Measurements from ENCODE around the gene ZNF512. TPM values are rescaled to one million over a fixed set of nuclear protein-coding genes. Genes with fewer than 3 reads are reported as not detected.
"Not testable (repeated sequence)": the region's sequence is repeated elsewhere in the genome, so short reads cannot be mapped to it uniquely, and the experiment has no call there.

The ZNF512 gene, protein sequence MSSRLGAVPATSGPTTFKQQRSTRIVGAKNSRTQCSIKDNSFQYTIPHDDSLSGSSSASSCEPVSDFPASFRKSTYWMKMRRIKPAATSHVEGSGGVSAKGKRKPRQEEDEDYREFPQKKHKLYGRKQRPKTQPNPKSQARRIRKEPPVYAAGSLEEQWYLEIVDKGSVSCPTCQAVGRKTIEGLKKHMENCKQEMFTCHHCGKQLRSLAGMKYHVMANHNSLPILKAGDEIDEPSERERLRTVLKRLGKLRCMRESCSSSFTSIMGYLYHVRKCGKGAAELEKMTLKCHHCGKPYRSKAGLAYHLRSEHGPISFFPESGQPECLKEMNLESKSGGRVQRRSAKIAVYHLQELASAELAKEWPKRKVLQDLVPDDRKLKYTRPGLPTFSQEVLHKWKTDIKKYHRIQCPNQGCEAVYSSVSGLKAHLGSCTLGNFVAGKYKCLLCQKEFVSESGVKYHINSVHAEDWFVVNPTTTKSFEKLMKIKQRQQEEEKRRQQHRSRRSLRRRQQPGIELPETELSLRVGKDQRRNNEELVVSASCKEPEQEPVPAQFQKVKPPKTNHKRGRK
- polyA plus RNA-seq (ENCODE audit: insufficient read length in 4 of 4) = 10 to 100 TPM; 67.0 to 84.2 (median 80.5) TPM

DNA sequence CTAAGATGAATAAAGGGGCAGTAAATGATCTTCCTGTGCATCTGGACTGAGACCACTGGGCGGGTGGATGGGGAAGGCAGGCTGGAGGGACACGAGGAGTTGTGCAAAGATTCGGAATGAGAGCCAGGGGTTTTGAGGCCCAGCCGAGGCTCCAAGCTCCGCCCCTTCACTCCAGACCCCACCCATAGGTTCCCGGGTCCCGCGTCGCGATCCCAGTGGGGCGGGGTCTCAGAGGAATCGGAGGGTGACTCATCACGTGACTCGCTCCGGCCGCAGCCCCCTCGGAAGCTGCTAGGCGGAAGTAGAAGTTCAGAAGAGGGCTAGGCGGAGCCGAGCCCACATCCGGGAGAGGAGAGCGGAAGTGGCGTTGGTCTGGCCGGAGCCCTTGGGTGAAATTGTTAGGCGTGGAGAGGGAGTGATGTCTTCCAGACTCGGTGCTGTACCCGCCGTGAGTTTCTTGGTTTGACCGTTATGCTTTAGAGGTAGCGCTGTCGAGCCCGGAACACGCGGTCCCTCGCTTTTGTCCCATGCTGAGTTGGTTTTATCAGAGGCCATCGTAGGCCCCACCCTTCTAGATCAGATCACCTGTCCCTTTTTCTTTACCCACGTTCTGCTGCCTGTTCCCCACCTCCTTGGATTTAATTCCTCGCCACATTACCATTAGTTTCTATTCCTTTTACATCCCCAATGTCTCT, at the start of gene ZNF512:
Gene ZNF512, plus strand, starts transcription at position 348 of the 695 bp plus-strand sequence. Its CDS starts 71 bp downstream, at position 419.
- DNase-seq (ENCODE audit: low read depth in 4 of 4, low spot score in 3 of 4) = peak; percentile 76 to 85 (median 80)

DNA sequence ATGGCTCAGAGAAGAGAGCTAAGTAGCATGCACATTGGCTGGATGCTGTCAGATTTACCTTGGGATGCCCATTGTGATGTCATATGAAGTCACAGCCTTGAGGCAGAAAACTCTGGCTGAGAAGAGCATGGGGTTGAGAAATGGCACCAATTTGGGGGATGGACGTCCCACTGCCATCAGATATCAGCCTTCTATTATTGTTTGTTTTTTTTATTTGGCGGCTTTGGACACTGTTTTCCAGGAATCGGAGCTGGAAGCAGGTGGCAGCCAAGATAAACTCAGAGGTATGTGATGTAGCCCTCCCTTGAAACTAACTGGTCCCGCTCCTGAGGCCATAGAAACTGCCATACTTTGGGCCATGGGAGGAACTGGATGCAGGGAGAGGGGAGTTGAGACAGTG, 45.6 kb upstream of the ZNF512 start:
- no peak for DNase-seq (ENCODE audit: low read depth in 4 of 4, low spot score in 3 of 4)

GRCh38 chr2:27538839-27539450, 43.9 kb upstream of the ZNF512 start:
- DNase-seq (ENCODE audit: low read depth in 4 of 4, low spot score in 3 of 4) = not testable (repeated sequence)

GRCh38 chr2:27539649-27540048, 43.2 kb upstream of the ZNF512 start:
- DNase-seq (ENCODE audit: low read depth in 4 of 4, low spot score in 3 of 4) = not testable (repeated sequence)

- no peak for DNase-seq (ENCODE audit: low read depth in 4 of 4, low spot score in 3 of 4)
Measured at GRCh38 chr2:27544143-27544821, 38.6 kb upstream of the ZNF512 start.

DNA sequence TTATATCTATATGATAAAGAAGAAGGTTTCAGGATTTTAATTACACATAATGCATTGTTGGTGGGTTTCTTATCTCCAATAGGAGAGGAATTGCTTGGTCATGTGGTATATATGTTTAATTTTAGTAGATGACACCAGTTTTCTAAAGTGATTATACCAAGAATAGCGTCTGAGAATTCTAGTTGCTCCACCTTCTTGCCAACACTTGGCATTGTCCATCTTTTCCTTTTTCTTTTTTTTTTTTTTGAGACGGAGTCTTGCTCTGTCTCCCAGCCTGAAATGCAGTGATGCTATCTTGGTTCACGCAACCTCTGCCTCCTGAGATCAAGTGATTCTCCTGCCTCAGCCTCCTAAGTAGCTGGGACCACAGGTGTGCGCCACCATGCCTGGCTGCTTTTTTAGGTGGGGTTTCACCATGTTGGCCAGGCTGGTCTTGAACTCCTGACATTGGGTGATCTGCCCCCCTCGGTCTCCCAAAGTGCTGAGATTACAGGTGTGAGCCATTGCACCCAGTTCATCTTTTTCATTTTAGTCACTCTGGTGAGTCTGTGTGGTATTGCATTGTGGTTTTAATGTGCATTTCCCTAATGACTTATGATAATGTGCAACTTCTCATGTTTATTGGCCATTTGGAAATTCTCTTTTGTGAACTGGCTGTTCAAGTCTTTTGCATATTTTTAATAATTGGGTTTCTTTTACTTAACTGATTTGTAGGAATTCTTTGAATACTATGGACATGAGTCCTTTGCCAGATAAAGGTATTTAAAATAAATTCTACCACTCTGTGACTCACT, 37.3 kb upstream of the ZNF512 start:
- no peak for DNase-seq (ENCODE audit: low read depth in 4 of 4, low spot score in 3 of 4)

DNA sequence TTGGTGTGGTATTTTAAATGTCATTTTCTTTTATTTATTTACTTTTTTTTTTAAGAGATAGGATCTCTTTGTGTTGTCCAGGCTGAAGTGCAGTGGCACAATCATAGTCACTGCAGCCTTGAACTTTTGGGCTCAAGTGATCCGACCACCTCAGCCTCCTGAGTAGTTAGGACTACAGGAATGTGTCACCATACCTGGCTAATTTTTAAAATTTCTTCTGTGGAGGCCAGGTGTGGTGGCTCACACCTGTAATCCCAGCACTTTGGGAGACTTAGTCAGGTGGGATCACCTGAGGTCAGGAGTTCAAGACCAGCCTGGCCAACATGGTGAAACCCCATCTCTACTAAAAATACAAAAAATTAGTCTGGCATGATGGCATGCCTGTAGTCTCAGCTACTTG, 33.5 kb upstream of the ZNF512 start:
- no peak for DNase-seq (ENCODE audit: low read depth in 4 of 4, low spot score in 3 of 4)

DNA sequence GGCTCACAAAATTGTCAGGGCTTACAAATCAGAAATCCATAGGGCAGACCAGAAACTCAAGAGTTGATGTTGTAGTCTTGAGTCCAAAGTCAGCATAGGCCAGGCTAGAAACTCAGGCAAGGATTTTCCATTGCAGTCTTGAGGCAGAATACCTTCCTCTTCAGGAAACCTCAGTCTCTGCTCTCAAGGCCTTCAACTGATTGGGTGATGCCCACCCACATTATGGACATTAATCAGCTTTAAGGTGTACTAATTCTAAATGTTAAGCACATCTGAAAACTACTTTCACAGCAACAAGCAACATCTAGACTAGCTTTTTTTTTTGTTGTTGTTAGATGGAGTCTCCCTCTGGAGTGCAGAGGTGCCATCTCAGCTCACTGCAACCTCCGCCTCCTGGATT, 31.3 kb upstream of the ZNF512 start:
- no peak for DNase-seq (ENCODE audit: low read depth in 4 of 4, low spot score in 3 of 4)

GRCh38 chr2:27552941-27553340, 29.9 kb upstream of the ZNF512 start:
- DNase-seq (ENCODE audit: low read depth in 4 of 4, low spot score in 3 of 4) = no peak

DNA sequence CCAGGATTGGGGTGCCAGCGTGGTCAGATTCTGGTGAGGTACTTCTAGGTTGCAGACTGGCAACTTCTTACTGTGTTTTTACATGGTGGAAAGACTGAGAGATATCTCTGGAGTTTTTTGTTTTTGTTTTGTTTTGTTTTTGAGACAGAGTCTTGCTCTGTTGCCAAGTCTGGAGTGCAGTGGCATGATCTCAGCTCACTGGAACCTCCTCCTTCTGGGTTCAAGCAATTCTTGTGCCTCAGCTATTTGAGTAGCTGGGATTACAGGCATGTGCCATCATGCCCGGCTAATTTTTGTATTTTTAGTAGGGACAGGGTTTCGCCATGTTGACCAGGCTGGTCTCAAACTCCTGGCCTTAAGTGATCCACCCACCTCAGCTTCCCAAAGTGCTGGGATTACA, 28.4 kb upstream of the ZNF512 start:
- not testable (repeated sequence) for DNase-seq (ENCODE audit: low read depth in 4 of 4, low spot score in 3 of 4)

- no peak for DNase-seq (ENCODE audit: low read depth in 4 of 4, low spot score in 3 of 4)
Measured at GRCh38 chr2:27559228-27559627, 23.6 kb upstream of the ZNF512 start.

DNA sequence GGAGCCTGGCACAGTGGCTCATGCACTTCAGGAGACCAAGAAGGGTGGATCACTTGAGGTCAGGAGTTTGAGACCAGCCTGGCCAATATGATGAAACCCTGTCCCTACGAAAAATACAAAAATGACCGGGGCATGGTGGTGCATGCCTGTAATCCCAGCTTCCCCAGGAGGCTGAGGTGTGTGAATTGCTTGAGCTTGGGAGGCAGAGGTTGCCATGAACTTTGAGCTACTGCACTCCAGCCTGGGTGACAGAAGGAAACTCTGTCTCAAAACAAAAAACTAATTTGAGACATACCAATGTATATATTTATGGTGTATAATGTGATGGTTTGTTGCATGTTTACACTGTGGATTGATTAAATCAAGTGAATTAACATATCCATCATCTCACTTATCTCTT, 21.8 kb upstream of the ZNF512 start:
- no peak for DNase-seq (ENCODE audit: low read depth in 4 of 4, low spot score in 3 of 4)

DNA sequence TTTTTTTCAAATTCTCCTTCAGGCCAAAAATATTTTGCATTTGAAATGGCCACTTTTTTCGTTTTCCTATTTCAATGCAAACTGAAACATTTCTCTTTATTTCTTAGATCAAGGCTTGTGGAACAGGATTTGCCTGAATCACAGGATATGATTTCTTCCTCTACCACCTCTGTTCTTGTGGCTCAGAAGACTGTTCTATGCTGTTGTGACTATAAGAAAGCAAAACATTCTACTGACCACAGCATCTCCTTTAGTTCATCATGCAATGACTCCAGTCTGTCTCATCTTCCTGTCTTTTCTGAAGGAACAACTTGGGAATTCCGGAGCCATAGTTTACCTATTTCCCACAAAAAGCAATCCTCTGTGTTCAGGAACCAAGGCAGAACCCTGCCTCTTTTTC, 16.2 kb upstream of the ZNF512 start:
- DNase-seq (ENCODE audit: low read depth in 4 of 4, low spot score in 3 of 4) = no peak

DNA sequence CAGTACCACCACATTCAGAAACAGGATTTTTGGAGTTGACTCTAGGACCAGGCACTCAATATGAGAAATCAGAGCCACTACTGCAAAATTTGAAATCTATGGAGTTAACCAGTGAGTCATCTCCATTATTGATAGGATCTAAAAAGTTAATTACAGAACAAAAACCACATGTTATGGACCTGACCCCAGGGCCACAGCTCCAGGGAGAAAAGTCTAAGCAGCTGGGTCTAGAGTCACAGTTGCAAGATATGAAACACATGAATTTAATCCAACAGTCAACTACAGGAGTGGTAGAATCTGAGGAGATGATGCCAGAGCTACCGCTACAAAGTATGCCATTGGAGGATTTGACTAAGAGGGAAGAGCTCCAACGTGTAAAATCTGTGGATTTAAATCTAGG, 13.4 kb upstream of the ZNF512 start:
- no peak for DNase-seq (ENCODE audit: low read depth in 4 of 4, low spot score in 3 of 4)

GRCh38 chr2:27571197-27571596, 11.6 kb upstream of the ZNF512 start:
- no peak for DNase-seq (ENCODE audit: low read depth in 4 of 4, low spot score in 3 of 4)

DNA sequence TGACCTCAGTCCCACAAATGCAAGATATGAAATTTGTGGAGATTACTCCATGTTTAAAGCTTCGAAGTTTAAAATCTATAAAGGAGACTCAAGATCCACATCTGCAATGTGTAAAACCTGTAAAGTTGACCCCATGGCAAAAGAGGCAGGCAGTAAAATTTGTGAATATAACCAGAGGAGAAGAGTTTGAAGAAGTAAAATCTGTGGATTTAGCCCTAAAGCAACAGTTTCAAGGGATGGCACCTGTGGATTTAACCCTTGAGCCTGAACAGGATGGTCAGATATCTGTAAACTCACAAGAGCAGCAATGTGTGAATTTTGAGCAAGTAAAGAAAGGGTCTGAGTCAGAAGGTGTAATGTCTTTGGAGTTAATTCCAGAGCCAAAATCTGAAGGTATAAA, 11.2 kb upstream of the ZNF512 start:
- no peak for DNase-seq (ENCODE audit: low read depth in 4 of 4, low spot score in 3 of 4)

DNA sequence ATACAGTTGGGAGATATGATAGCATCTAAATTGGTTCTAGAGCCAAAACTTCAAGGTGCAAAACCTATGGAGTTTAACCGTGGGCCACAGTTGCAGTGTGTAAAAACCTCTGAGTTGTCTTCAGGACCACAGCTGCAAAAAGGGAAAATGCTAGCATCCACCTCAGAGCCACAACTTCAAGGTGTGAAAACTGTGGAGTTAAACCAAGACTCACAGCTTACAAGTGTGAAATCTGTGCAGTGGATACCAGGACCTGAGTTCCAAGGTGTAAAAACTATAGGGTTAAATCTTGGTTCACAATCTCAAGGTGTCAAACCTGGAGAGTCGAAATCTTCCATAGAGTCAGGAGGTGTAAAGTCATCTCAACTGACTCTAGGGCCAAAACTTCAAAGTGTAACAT, 10.4 kb upstream of the ZNF512 start:
- no peak for DNase-seq (ENCODE audit: low read depth in 4 of 4, low spot score in 3 of 4)

DNA sequence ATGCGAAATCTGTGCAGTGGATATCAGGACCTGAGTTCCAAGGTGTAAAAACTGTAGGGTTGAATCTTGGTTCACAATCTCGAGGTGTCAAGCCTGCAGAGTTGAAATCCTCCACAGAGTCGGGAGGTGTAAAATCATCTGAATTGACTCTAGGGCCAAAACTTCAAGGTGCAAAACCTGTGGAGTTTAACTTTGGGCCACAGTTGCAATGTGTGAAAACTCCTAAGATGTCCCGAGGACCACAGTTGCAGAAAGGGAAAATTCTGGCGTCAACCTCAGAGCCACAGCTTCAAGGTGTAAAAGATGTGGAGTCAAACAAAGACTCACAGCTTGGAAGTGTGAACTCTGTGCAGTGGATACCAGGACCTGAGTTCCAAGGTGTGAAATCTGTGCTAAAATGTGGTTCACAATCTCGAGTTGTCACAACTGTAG, 9.8 kb upstream of the ZNF512 start:
- DNase-seq (ENCODE audit: low read depth in 4 of 4, low spot score in 3 of 4) = no peak

DNA sequence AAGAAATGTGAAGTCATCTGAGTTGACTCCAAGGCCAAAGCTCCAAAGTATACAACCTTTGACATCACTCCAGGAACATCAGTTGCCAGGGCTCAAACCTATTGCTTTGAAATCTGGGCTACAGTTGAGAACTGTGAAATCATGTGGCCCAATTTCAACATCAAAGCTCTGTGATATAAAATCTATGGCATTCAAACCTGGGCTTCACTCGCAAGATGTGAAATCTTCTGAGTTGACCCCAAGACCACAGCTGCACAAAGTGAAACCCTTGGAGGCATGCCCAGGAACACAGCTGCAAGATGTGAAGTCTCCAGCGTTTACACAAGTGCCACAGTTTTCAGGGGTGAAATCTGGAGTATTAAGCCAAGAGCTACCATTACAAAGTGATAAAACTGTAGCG, 9.4 kb upstream of the ZNF512 start:
- no peak for DNase-seq (ENCODE audit: low read depth in 4 of 4, low spot score in 3 of 4)
